DOHH2 (cell line): ENCODE results near the gene RPL18A.

Source experiments
- H3F3A ChIP-seq: fragments of 200-600 bp; sonication (generic), shearing (Covaris generic); 2 replicates; pipeline ENCODE4 v1.6.0; 2016; ENCODE audit warnings: antibody characterized with exemption, mild to moderate bottlenecking; ENCODE audit not compliant: control insufficient read depth, insufficient read depth
- H3K27ac ChIP-seq: fragments of 200-600 bp; sonication (generic); 2 replicates; pipeline ENCODE4 v1.5.1; 2014; ENCODE audit warnings: low read depth, mild to moderate bottlenecking, low read length, moderate library complexity
- H3K27me3 ChIP-seq: fragments of 200-600 bp; sonication (generic); 2 replicates; pipeline ENCODE4 v1.6.1; 2014; ENCODE audit warnings: mild to moderate bottlenecking, low read length, mixed read lengths; ENCODE audit not compliant: control insufficient read depth
- H3K36me3 ChIP-seq: fragments of 200-600 bp; sonication (generic); 2 replicates; pipeline ENCODE4 v1.6.1; 2014; ENCODE audit warnings: mild to moderate bottlenecking, low read length, moderate library complexity, mixed read lengths; ENCODE audit not compliant: control insufficient read depth
- H3K4me1 ChIP-seq: fragments of 200-600 bp; sonication (generic); 2 replicates; pipeline ENCODE4 v1.6.1; 2014; ENCODE audit warnings: mild to moderate bottlenecking, low read length, mixed read lengths; ENCODE audit not compliant: control insufficient read depth
- H3K4me2 ChIP-seq: fragments of 200-600 bp; sonication (generic); 2 replicates; pipeline ENCODE4 v1.6.0; 2014; ENCODE audit warnings: mild to moderate bottlenecking, low read length, moderate library complexity
- H3K4me3 ChIP-seq: fragments of 200-600 bp; sonication (generic); 2 replicates; pipeline ENCODE4 v1.5.1; 2014; ENCODE audit warnings: mild to moderate bottlenecking, low read length, mixed read lengths
- H3K79me2 ChIP-seq: fragments of 200-600 bp; sonication (generic); 2 replicates; pipeline ENCODE4 v1.6.1; 2014; ENCODE audit warnings: mild to moderate bottlenecking, low read length, mixed read lengths; ENCODE audit not compliant: control insufficient read depth
- H3K9me2 ChIP-seq: fragments of 200-600 bp; sonication (generic); replicated peaks from 2 replicates; pipeline ENCODE4 v1.6.1; 2014; ENCODE audit warnings: mild to moderate bottlenecking, low read length, mixed read lengths; ENCODE audit not compliant: control insufficient read depth
- H3K9me3 ChIP-seq: fragments of 200-600 bp; sonication (generic); 2 replicates; pipeline ENCODE4 v1.6.1; 2014; ENCODE audit warnings: antibody characterized with exemption, low read length, mixed read lengths; ENCODE audit not compliant: control insufficient read depth, insufficient read depth
- H4K20me1 ChIP-seq: fragments of 200-600 bp; sonication (generic); 2 replicates; pipeline ENCODE4 v1.6.0; 2014; ENCODE audit warnings: low read depth, mild to moderate bottlenecking, antibody characterized with exemption, low read length, moderate library complexity; ENCODE audit not compliant: control insufficient read depth, insufficient read depth
- EZH2phosphoT487 ChIP-seq: fragments of 200-600 bp; sonication (generic); IDR thresholded peaks from 2 replicates; pipeline ENCODE4 v1.6.1; 2017; ENCODE audit warnings: borderline replicate concordance, mild to moderate bottlenecking, antibody characterized with exemption, low read length, moderate library complexity, mixed read lengths
- TF ChIP-seq, protein P1 (sequence below): fragments of 200-600 bp; sonication (generic); IDR thresholded peaks from one replicate; pipeline ENCODE4 v1.5.1; 2014; ENCODE audit warnings: antibody characterized with exemption, mild to moderate bottlenecking, low read depth, low read length; ENCODE audit not compliant: poor library complexity, severe bottlenecking

Gene RPL18A

DNA sequence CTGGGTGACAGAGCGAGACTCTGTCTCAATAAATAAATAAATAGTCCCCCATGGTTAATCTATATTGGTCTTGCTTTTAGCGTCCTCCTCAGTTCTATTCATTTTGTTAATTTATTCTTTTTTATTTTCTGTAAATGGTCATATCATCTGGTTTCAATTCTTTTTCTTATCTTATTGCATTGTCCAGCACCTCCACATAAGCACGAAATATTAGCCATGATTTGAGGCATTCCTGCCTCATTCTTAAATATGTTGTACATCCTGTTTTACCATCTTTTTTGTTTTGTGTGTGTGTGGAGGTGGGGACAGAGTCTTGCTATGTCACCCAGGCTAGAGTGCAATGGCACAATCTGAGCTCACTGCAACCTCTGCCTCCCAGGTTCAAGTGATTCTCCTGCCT lies 48.5 kb downstream of the RPL18A start:
- Histone ChIP-seq H4K20me1 (no peaks in the 10 kb centered on the region), H3K36me3 (no peaks in the 10 kb centered on the region), H3K4me2 (no peak overlapping the region), H3F3A (no peaks in the 10 kb centered on the region), H3K79me2 (no peaks in the 10 kb centered on the region), H3K27me3 (peaks cover 6% of the 10 kb centered on the region), H3K27ac (no peak overlapping the region), H3K4me3 (no peak overlapping the region), H3K9me3 (peaks cover 7% of the 10 kb centered on the region; the same call in 1 of the 2 replicates), H3K4me1 (no peaks in the 10 kb centered on the region), H3K9me2 (no peaks in the 10 kb centered on the region)
- TF ChIP-seq EZH2phosphoT487: no peak
- TF ChIP-seq, protein P1, sequence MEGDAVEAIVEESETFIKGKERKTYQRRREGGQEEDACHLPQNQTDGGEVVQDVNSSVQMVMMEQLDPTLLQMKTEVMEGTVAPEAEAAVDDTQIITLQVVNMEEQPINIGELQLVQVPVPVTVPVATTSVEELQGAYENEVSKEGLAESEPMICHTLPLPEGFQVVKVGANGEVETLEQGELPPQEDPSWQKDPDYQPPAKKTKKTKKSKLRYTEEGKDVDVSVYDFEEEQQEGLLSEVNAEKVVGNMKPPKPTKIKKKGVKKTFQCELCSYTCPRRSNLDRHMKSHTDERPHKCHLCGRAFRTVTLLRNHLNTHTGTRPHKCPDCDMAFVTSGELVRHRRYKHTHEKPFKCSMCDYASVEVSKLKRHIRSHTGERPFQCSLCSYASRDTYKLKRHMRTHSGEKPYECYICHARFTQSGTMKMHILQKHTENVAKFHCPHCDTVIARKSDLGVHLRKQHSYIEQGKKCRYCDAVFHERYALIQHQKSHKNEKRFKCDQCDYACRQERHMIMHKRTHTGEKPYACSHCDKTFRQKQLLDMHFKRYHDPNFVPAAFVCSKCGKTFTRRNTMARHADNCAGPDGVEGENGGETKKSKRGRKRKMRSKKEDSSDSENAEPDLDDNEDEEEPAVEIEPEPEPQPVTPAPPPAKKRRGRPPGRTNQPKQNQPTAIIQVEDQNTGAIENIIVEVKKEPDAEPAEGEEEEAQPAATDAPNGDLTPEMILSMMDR: no peak

DNA sequence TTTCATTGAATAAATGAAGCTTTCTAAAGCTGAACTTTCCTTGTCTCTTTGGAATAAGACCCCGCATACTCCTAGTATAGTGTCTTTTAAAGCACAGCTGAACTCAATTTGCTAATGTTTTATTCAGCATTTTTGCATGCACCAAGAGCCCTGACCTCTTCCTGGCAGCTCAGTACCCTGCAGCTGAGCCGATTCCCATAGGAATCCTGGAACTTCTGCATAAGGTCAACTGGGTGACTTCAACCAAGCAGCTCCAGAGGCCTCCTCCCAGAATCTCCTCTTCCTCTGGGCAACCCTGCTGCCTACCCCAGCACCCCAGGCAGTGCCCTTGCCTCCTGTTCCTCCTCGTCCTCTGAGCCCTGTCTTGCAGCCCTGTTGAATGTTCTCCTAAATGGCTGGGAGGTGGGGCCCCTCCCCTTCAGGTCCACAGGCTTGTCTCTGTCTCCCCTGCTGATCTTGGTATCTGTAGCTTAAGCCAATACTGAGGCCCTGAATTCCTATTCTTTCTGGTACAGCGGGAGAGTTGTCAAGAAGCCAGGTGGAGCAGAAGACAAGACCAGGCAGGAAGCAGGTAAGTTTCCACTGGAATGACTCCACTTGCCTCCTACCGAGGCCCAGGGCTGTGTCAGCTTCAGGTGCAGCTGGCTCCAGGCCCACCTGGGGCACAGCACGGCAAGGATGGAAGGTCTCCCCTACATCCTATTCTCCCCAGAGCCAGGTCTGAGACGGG lies 49.5 kb downstream of the RPL18A start:
- Histone ChIP-seq H3K9me3 (peaks cover 10% of the 10 kb centered on the region), H3F3A (no peaks in the 10 kb centered on the region), H3K4me3 (no peak overlapping the region), H3K27ac (no peak overlapping the region), H3K79me2 (no peaks in the 10 kb centered on the region), H3K27me3 (no peaks in the 10 kb centered on the region), H4K20me1 (no peaks in the 10 kb centered on the region), H3K4me2 (no peak overlapping the region), H3K4me1 (no peaks in the 10 kb centered on the region), H3K9me2 (no peaks in the 10 kb centered on the region), H3K36me3 (no peaks in the 10 kb centered on the region)
- TF ChIP-seq EZH2phosphoT487: no peak
- TF ChIP-seq, protein P1: no peak

DNA sequence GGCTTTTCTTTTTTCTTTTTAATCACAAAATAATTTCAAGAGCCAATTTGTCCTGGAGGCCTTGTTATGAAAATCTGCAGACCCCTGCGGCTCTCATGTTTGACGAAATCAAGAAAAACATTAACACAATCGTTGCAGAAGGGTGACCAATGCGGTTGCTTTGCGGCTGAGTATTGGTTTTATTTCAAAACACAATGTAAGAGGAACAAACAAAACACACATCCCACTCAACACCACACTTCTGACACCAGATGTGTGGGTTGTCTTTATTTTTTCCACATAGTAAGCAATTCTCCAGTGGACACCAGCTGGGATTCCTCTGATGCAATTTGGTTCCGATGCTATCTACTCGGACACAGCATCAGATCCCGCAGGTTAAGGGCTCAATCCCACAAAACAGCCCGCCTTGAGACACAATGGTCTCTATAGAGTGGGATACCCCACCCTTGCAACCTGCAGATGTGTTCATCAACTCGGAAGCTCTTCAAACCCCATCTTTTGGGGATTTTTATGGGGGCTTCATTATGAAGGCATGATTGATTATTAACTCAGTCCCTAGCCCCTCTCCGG lies 51.2 kb downstream of the RPL18A start:
- Histone ChIP-seq H3K27me3 (no peaks in the 10 kb centered on the region), H3K4me3 (no peak overlapping the region), H3F3A (no peaks in the 10 kb centered on the region), H4K20me1 (no peaks in the 10 kb centered on the region), H3K4me2 (no peak overlapping the region), H3K9me3 (peaks cover 10% of the 10 kb centered on the region), H3K79me2 (no peaks in the 10 kb centered on the region), H3K4me1 (no peaks in the 10 kb centered on the region), H3K36me3 (no peaks in the 10 kb centered on the region), H3K9me2 (no peaks in the 10 kb centered on the region), H3K27ac (no peak overlapping the region)
- TF ChIP-seq EZH2phosphoT487: no peak
- TF ChIP-seq, protein P1: no peak
